ENCODE measurements around the gene NINJ1. TPM values are rescaled to one million over a fixed set of nuclear protein-coding genes. Genes with fewer than 3 reads are reported as not detected.
A peak's percentile ranks its signal among the peaks of the same experiment; 100 is the strongest.

The NINJ1 gene
- total RNA-seq, 4 donors from 2014 or later: 47.0 to 56.8 (median 54.5) TPM

DNA sequence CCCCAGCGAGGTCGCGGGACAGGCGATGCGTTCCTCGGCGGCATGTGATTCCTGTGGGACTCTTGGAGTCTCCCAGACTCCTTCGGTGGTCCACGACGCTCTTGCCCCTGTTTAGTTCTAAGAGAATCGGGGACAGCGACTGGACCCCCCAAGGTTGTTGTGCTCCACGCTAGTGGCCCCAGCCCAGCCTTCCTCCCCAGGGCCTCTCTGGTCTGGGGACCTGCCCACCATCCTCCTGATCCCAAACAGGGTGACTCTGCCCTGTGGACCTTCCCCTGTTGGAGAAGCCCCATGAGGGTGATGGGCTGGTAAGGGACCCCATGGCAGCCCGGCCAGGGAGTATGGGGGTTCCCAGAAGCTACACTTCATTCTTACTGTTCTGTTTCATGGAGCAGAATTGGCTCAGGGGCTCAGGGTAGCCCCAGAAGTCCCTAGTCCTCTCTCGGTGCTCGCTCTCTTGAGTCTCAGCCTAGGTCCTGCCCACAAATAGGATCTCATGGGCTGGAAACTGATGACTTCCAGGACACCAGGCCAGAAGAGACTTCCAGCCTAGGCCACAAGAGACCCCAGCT lies 37.2 kb downstream of the NINJ1 start:
- H3K27me3 ChIP-seq: no peaks in the 10 kb centered on the region
- peak overlapping the region; percentile 96 to 99 (median 97) for H3K27ac ChIP-seq
- H3K36me3 ChIP-seq: no peaks in the 10 kb centered on the region
- no peak for DNase-seq
- no peaks in the 10 kb centered on the region for H3K9me3 ChIP-seq
- H3K4me3 ChIP-seq: peak overlapping the region; percentile 99 to 100 (median 99)
- peaks cover 6 to 49% (median 39%) of the 10 kb centered on the region in 4 donors for H3K4me1 ChIP-seq
- no peak for TF ChIP-seq POLR2A (IDR thresholded peaks at IDR 0.05)
- TF ChIP-seq, protein P1, sequence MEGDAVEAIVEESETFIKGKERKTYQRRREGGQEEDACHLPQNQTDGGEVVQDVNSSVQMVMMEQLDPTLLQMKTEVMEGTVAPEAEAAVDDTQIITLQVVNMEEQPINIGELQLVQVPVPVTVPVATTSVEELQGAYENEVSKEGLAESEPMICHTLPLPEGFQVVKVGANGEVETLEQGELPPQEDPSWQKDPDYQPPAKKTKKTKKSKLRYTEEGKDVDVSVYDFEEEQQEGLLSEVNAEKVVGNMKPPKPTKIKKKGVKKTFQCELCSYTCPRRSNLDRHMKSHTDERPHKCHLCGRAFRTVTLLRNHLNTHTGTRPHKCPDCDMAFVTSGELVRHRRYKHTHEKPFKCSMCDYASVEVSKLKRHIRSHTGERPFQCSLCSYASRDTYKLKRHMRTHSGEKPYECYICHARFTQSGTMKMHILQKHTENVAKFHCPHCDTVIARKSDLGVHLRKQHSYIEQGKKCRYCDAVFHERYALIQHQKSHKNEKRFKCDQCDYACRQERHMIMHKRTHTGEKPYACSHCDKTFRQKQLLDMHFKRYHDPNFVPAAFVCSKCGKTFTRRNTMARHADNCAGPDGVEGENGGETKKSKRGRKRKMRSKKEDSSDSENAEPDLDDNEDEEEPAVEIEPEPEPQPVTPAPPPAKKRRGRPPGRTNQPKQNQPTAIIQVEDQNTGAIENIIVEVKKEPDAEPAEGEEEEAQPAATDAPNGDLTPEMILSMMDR (IDR thresholded peaks at IDR 0.05): no peak

DNA sequence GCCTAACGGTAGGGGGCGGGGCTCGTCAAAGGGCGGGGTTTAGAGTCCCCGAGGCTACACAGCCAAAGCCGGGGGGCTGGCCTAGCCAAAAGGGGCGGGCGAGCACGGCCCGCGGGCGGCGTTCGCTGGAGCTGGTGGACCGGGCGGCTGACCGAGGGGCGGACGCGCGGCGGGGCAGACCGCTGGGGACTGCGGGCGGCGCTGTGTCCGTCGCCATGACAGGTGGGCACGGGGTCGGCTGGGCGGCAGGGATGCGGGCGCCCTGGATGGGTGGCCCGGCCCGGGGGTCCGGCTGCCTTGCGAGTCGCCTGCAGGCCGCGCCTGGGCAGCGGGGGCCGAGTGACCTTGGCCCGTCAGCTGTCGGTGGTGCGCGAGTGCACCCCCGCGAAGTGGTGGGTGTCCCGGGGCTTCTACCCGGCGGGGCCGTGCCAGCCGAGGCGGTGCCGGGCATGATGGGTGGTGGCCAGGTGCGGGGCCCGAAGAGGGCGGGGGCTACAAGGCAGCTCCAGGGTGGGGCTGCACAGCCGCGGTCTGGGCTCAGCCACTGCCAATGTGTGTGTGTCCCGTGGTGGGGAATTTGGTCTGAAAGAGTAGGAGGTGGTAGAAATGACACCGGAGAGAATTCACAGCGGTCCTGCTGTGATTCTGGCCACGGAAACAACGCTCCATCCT lies 37.8 kb downstream of the NINJ1 start, which contains the start of gene CARD19:
Gene CARD19, plus strand, starts transcription at position 87 of the 672 bp plus-strand sequence. Its CDS starts 129 bp downstream, at position 216.
- peaks cover 6 to 49% (median 39%) of the 10 kb centered on the region in 4 donors for H3K4me1 ChIP-seq
- TF ChIP-seq POLR2A (IDR thresholded peaks at IDR 0.05): peak; percentile 96 to 98
- TF ChIP-seq, protein P1 (IDR thresholded peaks at IDR 0.05): peak in 2 of 6 experiments; percentile 11
- peak; percentile 55 to 79 (median 78) for DNase-seq
- H3K36me3 ChIP-seq: no peaks in the 10 kb centered on the region
- peak within 1 kb of the TSS; percentile 99 to 100 (median 99) for H3K4me3 ChIP-seq
- peak within 1 kb of the TSS; percentile 96 to 99 (median 98) for H3K27ac ChIP-seq
- no peaks in the 10 kb centered on the region for H3K27me3 ChIP-seq
- H3K9me3 ChIP-seq: no peaks in the 10 kb centered on the region

DNA sequence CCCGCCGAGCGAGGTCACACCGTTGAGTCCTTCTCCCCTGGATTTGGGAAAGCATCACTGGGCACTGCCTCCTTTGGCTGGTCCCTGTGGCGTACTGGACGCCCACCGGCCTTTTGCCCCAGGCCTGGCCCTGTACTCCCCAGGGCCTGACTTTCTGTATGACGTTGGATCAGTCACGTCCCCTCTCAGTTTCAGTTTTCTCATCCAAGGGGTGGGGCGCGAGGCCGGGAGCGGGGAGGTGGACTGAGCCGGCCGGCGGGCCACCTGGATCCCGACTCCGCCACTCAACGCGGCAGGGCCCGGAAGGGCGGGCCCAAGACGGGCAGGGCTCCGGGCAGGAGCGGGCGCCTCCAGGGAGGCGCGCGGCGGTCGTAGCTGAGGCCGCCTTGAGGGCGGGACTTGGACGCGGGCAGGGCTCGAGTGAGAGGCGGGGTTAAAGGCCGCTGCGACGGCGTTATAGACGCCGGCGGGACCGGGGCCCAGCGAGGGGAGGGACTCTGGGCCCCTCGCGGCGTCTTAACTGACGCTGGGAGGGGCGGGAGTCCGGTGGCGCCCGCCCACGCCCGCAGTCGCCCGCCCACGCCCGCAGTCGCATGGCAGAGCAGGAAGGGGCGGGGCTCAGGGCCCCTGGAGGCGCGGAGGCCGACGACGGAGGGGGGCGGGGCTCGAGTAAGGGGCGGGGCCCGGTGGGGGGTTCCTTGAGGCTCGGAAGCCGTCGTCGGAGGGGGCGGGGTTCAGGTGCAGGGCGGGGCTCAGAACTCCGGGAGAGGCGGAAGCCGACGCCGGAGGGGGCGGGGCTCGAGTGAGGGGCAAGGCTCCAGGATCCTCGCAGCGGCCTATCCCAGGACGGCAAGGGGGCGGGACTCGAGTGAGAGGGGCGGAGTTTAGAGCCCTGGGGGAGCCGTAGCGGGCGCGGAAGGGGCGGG lies 38.6 kb downstream of the NINJ1 start:
- peaks cover 6 to 49% (median 39%) of the 10 kb centered on the region in 4 donors for H3K4me1 ChIP-seq
- DNase-seq: peak; percentile 100

DNA sequence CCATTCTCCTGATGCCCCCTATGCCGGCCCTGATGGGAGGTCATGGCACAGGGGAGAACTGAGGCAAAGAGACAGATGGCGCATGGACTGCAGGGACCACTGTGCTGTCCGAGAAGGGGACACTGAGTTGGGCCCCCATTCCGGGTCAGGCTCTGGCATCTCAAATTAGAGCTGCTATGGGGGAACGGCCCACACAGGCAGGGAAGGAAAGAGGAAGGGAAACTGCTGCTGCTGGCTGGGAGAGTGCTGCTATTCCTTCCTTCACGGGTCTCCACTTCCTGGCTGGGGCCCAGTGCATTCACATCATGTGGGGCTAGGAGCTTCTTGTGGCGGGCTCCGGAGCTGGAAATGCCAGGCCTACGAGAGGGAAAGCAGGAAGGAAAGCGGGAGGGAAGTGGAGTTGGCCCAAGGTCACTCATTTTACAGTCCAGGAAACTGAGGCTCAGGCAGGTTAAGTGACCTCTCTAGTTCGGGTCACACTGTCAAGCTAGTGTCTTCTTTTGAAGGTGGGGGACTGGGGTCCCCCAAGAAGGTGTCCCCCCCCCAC lies 39.3 kb downstream of the NINJ1 start:
- H3K36me3 ChIP-seq: no peaks in the 10 kb centered on the region
- H3K27ac ChIP-seq: peak overlapping the region; percentile 89 to 99 (median 98)
- H3K9me3 ChIP-seq: no peaks in the 10 kb centered on the region
- TF ChIP-seq, protein P1 (IDR thresholded peaks at IDR 0.05): no peak
- no peak for TF ChIP-seq POLR2A (IDR thresholded peaks at IDR 0.05)
- DNase-seq: peak; percentile 62 to 81 (median 80)
- H3K27me3 ChIP-seq: no peaks in the 10 kb centered on the region
- H3K4me1 ChIP-seq: peaks cover 6 to 48% (median 39%) of the 10 kb centered on the region in 4 donors
- H3K4me3 ChIP-seq: peak overlapping the region; percentile 44 to 100 (median 60)

More for the DNA sequence above, 38.6 kb downstream of the NINJ1 start:
- Histone ChIP-seq H3K9me3 (no peaks in the 10 kb centered on the region), H3K27ac (peak overlapping the region; percentile 96 to 99 (median 98)), H3K4me3 (peak overlapping the region; percentile 99 to 100 (median 99)), H3K27me3 (no peaks in the 10 kb centered on the region), H3K36me3 (no peaks in the 10 kb centered on the region)
- TF ChIP-seq, protein P1 (IDR thresholded peaks at IDR 0.05): no peak
- peak; percentile 75 to 83 for TF ChIP-seq POLR2A (IDR thresholded peaks at IDR 0.05)

Data from Peyer's patch (tissue), 4 donors.